Psoas muscle (tissue), 8 donors: ENCODE measurements around the gene DNAH6. TPM values are rescaled to one million over a fixed set of nuclear protein-coding genes. Genes with fewer than 3 reads are reported as not detected.

ENCODE experiments used
- ATAC-seq, 4 donors: fragments of 200-7000 bp; cut with Tn5 transposase; one replicate each; pipeline ENCODE4 v1.9.1; 2020; ENCODE audit warnings: moderate library complexity in 3 of 4, mild to moderate bottlenecking in 2 of 4
- DNase-seq, 2 donors: peaks; one replicate each; pipeline ENCODE4 v3.0.0-alpha.2; 2020
- H3K27ac ChIP-seq: fragments of 200-600 bp; one replicate; pipeline ENCODE4 v1.8.0; 2022
- H3K27me3 ChIP-seq, 3 donors: fragments of 200-600 bp in 1 of 3; one replicate each; pipeline versions ENCODE4 v1.6.1 to v1.8.0; 2013 to 2022; ENCODE audit warnings: low read length in 2 of 3, mild to moderate bottlenecking in 2 of 3, moderate library complexity in 1 of 3; ENCODE audit not compliant: insufficient read depth in 3 of 3
- H3K36me3 ChIP-seq, 2 donors: fragments of 200-600 bp in 1 of 2; one replicate each; pipeline versions ENCODE4 v1.6.1 to v1.8.0; 2013 to 2022; ENCODE audit warnings: low read depth in 1 of 2, mild to moderate bottlenecking in 1 of 2, moderate library complexity in 1 of 2; ENCODE audit not compliant: insufficient read depth in 1 of 2
- H3K4me1 ChIP-seq: fragments of 200-600 bp; one replicate; pipeline ENCODE4 v1.8.0; 2022
- H3K4me3 ChIP-seq: fragments of 200-600 bp; one replicate; pipeline ENCODE4 v1.8.0; 2022; ENCODE audit warnings: mild to moderate bottlenecking
- H3K9me3 ChIP-seq: fragments of 200-600 bp; one replicate; pipeline ENCODE4 v1.8.0; 2022
- CTCF ChIP-seq: fragments of 200-600 bp; IDR thresholded peaks from one replicate; pipeline ENCODE4 v1.8.0; 2022; ENCODE audit warnings: antibody characterized with exemption
- WGBS, 3 donors: extraction: QIAGEN DNeasy Blood & Tissue Kit; methylation state at CpG; one replicate each; pipeline versions ENCODE4 v1.1.6 to v1.1.7; 2013; 5-methylcytosine and 5-hydroxymethylcytosine counted together
- intact Hi-C, 2 donors: fragments of 100-400 bp; cut with DNase I; formaldehyde crosslinking; loops; one replicate each; pipeline versions ENCODE4 v1.11.0 to v1.14.2; 2022
- polyA plus RNA-seq, 3 donors: library from polyadenylated mRNA; stranded (reverse); fragments of 200-250 nt; gene quantifications; one replicate each; pipeline ENCODE4 v1.2.3, GENCODE V29; 2013
- total RNA-seq, 4 donors: library from RNA; stranded (reverse); fragmentation: NEBNext Ultra II Directional in 2 of 4; extraction: Animal tissue kit (Norgen Biotek cat#: 25700) in 2 of 4; gene quantifications; one replicate each; pipeline versions ENCODE4 v1.2.1 to v1.2.4, GENCODE V29; 2021 to 2023
- donor health status: healthy with polysubstance abuse.
- donor health status: DM: no; HTN: no; CAD: no; lungs with moderate emphysema.
- donor health status: Bipolar disorder and iron deficiency.
- donor health status: healthy.
- donor health status: DM: yes; HTN: yes; CAD: no.
- donor health status: DM: no; HTN: no; CAD: no.
- donor health status: DM: no; HTN: no; CAD: no.
- donor health status: DM: yes; HTN: yes; CAD: no.

The DNAH6 gene
- total and polyA plus RNA-seq, 7 donors: 0.01 to 0.09 (median 0.07) TPM; not detected in 3

DNA sequence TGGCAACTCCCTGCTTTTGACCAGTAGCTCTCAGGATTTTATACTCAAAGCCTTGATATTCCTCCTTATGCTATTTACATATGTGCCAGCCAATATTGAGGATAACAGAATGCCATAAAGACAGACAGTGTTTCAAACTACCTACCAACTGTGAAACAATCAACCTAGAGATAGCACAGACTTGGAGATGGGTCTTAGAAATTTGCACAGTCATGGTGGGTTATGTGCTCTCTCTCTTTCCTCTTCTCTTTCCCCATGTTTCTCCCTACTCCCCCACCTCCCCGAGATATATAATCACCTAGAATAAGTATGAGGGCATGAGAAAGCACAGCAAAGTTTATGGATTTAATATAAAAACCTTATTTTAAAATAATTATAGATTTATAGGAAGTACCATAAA lies 33.0 kb upstream of the DNAH6 start:
- Histone ChIP-seq H3K27me3 (no peaks in the 10 kb centered on the region), H3K36me3 (no peaks in the 10 kb centered on the region), H3K9me3 (no peaks in the 10 kb centered on the region), H3K4me1 (no peaks in the 10 kb centered on the region), H3K4me3 (no peak overlapping the region), H3K27ac (no peak overlapping the region)
- DNase-seq (no peak), ATAC-seq (no peak)
- 83 to 100% (median 85%) methylated on average over 1 of the region's 1 CpG for WGBS, 3 donors
- intact Hi-C loops: no loop called here
- no peak for TF ChIP-seq CTCF

DNA sequence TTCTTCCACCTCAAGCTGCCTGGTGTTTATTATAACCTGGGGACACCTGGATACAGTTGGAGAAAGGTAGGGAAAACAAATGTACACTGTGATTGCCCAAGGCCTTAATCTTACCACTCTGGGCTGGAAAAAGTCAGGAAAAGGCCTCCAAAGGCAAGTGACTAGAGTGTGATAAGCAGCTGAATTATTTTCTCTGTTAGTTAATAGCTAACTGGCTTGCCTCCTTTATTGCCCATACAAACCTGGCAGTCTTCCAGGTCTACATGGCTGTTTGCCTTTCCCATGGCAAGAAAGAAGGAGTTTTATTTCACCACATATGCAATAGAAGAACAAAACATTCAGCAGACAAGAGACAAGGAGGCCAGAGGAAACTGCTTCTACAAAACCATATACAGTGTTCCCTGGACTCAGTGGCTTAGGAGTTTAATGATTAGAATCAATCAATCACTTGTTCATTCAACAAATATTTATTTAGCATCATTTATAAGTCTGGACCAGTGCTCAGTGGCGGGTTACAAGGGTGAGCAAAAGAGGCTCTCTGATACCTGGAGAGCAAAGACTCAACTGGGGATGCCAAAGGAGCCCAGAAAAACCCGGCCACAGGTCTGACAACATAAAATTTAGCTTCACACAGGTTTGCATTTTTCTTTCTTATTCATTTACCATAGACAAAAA lies 29.7 kb upstream of the DNAH6 start:
- no peak overlapping the region for H3K27ac ChIP-seq
- ATAC-seq: no peak
- no peak for TF ChIP-seq CTCF
- no peaks in the 10 kb centered on the region for H3K4me1 ChIP-seq
- H3K4me3 ChIP-seq: no peak overlapping the region
- no peaks in the 10 kb centered on the region for H3K27me3 ChIP-seq
- no peaks in the 10 kb centered on the region for H3K9me3 ChIP-seq
- no peaks in the 10 kb centered on the region for H3K36me3 ChIP-seq
- WGBS, 3 donors: 84 to 88% (median 84%) methylated on average over 2 of the region's 2 CpGs
- intact Hi-C loops: no loop called here
- no peak for DNase-seq

GRCh38 chr2:84487298-84487996 lies 28.9 kb upstream of the DNAH6 start:
- Histone ChIP-seq H3K36me3 (no peaks in the 10 kb centered on the region), H3K9me3 (no peaks in the 10 kb centered on the region), H3K4me3 (no peak overlapping the region), H3K4me1 (no peaks in the 10 kb centered on the region), H3K27ac (no peak overlapping the region), H3K27me3 (no peaks in the 10 kb centered on the region)
- no peak for DNase-seq
- 39 to 55% (median 40%) methylated on average over 3 of the region's 3 CpGs for WGBS, 3 donors
- no peak for ATAC-seq
- intact Hi-C loops: no loop called here
- TF ChIP-seq CTCF: no peak

DNA sequence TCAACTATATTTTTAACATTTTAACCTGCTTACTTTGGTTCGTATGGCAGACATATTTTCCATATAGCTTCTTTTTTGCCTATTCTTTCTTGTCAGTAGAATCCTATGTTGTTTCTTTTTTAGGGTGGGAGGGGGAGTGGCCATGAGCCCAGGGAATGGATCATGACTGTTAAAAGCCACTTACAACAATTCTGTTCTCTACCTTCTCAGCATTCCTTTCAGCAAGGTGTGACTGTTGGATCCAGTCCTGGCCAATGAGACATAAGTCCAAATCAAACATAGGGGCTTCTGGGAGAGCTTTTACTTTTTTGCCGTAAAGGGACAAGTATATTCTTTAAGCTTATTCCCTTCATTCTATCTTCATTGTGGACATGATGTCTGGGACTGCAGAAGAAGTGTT lies 25.0 kb upstream of the DNAH6 start:
- Histone ChIP-seq H3K9me3 (no peaks in the 10 kb centered on the region), H3K27me3 (no peaks in the 10 kb centered on the region), H3K4me3 (no peak overlapping the region), H3K27ac (no peak overlapping the region), H3K4me1 (no peaks in the 10 kb centered on the region), H3K36me3 (no peaks in the 10 kb centered on the region)
- TF ChIP-seq CTCF: no peak
- ATAC-seq (no peak), DNase-seq (no peak)
- intact Hi-C loops: loop anchor here in 1 of 2 donors (10.0 kb wide), 2 partner anchors 144 to 804 kb away; no protein-coding TSS in a partner anchor
- whole genome bisulfite sequencing, 3 donors: 47 to 73% (median 47%) methylated on average over 2 of the region's 2 CpGs
